Ishikawa (cell line): ENCODE measurements around the gene ADGRG4.

Experiments
- CEBPB ChIP-seq: IDR thresholded peaks from 2 replicates; pipeline ENCODE4 v1.6.1; 2012
- CREB1 ChIP-seq: IDR thresholded peaks from 2 replicates; pipeline ENCODE4 v1.6.1; 2012; ENCODE audit warnings: low read depth
- EGR1 ChIP-seq: IDR thresholded peaks from 2 replicates; pipeline ENCODE4 v1.6.1; 2012
- EP300 ChIP-seq: IDR thresholded peaks from 2 replicates; pipeline ENCODE4 v1.6.1; 2012; ENCODE audit warnings: borderline replicate concordance
- FOXM1 ChIP-seq: IDR thresholded peaks from 2 replicates; pipeline ENCODE4 v1.6.1; 2012; ENCODE audit warnings: low read depth, borderline replicate concordance
- MAX ChIP-seq: IDR thresholded peaks from 2 replicates; pipeline ENCODE4 v1.6.1; 2012
- NFIC ChIP-seq: IDR thresholded peaks from 2 replicates; pipeline ENCODE4 v1.6.1; 2012
- RAD21 ChIP-seq: IDR thresholded peaks from 2 replicates; pipeline ENCODE4 v1.6.1; 2012; ENCODE audit warnings: low read depth
- REST ChIP-seq: IDR thresholded peaks from 2 replicates; pipeline ENCODE4 v1.6.1; 2012; ENCODE audit warnings: low read depth, mild to moderate bottlenecking
- TAF1 ChIP-seq: IDR thresholded peaks from 2 replicates; pipeline ENCODE4 v1.6.1; 2012; ENCODE audit warnings: low read depth, mild to moderate bottlenecking
- TCF12 ChIP-seq: IDR thresholded peaks from 2 replicates; pipeline ENCODE4 v1.6.1; 2012; ENCODE audit warnings: low read depth
- TEAD4 ChIP-seq: IDR thresholded peaks from 2 replicates; pipeline ENCODE4 v1.6.1; 2012
- USF1 ChIP-seq: IDR thresholded peaks from 2 replicates; pipeline ENCODE4 v1.6.1; 2012
- YY1 ChIP-seq: IDR thresholded peaks from 2 replicates; pipeline ENCODE4 v1.6.1; 2012; ENCODE audit warnings: low read depth
- ZBTB7A ChIP-seq: IDR thresholded peaks from 2 replicates; pipeline ENCODE4 v1.6.1; 2012; ENCODE audit warnings: low read depth

Gene ADGRG4

GRCh38 chrX:136437774-136438173 is 137.0 kb downstream of the ADGRG4 start:
- TF ChIP-seq CREB1, result no peak
- TF ChIP-seq RAD21, result no peak
- no peak for TF ChIP-seq EGR1
- no peak for TF ChIP-seq MAX
- TF ChIP-seq USF1, result no peak
- TF ChIP-seq TAF1, result no peak
- no peak for TF ChIP-seq ZBTB7A
- TF ChIP-seq FOXM1, result no peak
- TF ChIP-seq YY1, result no peak
- TF ChIP-seq EP300, result no peak
- no peak for TF ChIP-seq NFIC
- TF ChIP-seq CEBPB, result no peak
- TF ChIP-seq REST, result no peak
- no peak for TF ChIP-seq TCF12
- no peak for TF ChIP-seq TEAD4

- no peak for TF ChIP-seq USF1
- TF ChIP-seq EP300, result no peak
- TF ChIP-seq YY1, result no peak
Measured at GRCh38 chrX:136438192-136438591, 137.4 kb downstream of the ADGRG4 start.

GRCh38 chrX:136446208-136446607 is 145.4 kb downstream of the ADGRG4 start:
- TF ChIP-seq TEAD4, result no peak
- no peak for TF ChIP-seq FOXM1
- TF ChIP-seq MAX, result no peak
- TF ChIP-seq CREB1, result no peak
- no peak for TF ChIP-seq YY1
- no peak for TF ChIP-seq ZBTB7A
- no peak for TF ChIP-seq TAF1
- TF ChIP-seq REST, result no peak
- TF ChIP-seq TCF12, result no peak
- no peak for TF ChIP-seq USF1
- TF ChIP-seq EGR1, result no peak
- TF ChIP-seq EP300, result no peak
- TF ChIP-seq RAD21, result no peak
- TF ChIP-seq NFIC, result no peak
- no peak for TF ChIP-seq CEBPB

GRCh38 chrX:136447308-136447707 is 146.5 kb downstream of the ADGRG4 start:
- TF ChIP-seq REST (no peak), TEAD4 (no peak), EP300 (no peak), FOXM1 (no peak), RAD21 (no peak), CREB1 (no peak), TAF1 (no peak), NFIC (no peak), CEBPB (no peak), TCF12 (no peak), MAX (no peak)
